Gastroesophageal sphincter (tissue), 3 donors: ENCODE data around the gene WDR82.

ENCODE experiments used
- EP300 ChIP-seq: sonication (generic); formaldehyde crosslinking; IDR thresholded peaks from one replicate; pipeline ENCODE4 v1.6.1; 2017; ENCODE audit warnings: antibody characterized with exemption, mild to moderate bottlenecking
- POLR2A ChIP-seq, 2 donors: fragments of 450-650 bp; IDR thresholded peaks; one replicate each; pipeline ENCODE4 v1.6.1; 2017; ENCODE audit warnings: antibody characterized with exemption in 2 of 2, mild to moderate bottlenecking in 2 of 2, moderate library complexity in 1 of 2
- POLR2AphosphoS5 ChIP-seq: sonication (generic); formaldehyde crosslinking; IDR thresholded peaks from one replicate; pipeline ENCODE4 v1.6.1; 2017; ENCODE audit warnings: antibody characterized with exemption
- TF ChIP-seq, protein P1 (sequence below), 4 experiments: fragments of 200-600 bp in 2 of 4; fragments of 450-650 bp in 2 of 4; sonication (generic) in 1 of 4; IDR thresholded peaks; one replicate each; pipeline ENCODE4 v1.5.1; 2017 to 2019; ENCODE audit warnings: antibody characterized with exemption in 4 of 4, mild to moderate bottlenecking in 2 of 4, moderate library complexity in 2 of 4

- TF ChIP-seq, protein P1, sequence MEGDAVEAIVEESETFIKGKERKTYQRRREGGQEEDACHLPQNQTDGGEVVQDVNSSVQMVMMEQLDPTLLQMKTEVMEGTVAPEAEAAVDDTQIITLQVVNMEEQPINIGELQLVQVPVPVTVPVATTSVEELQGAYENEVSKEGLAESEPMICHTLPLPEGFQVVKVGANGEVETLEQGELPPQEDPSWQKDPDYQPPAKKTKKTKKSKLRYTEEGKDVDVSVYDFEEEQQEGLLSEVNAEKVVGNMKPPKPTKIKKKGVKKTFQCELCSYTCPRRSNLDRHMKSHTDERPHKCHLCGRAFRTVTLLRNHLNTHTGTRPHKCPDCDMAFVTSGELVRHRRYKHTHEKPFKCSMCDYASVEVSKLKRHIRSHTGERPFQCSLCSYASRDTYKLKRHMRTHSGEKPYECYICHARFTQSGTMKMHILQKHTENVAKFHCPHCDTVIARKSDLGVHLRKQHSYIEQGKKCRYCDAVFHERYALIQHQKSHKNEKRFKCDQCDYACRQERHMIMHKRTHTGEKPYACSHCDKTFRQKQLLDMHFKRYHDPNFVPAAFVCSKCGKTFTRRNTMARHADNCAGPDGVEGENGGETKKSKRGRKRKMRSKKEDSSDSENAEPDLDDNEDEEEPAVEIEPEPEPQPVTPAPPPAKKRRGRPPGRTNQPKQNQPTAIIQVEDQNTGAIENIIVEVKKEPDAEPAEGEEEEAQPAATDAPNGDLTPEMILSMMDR (IDR thresholded peaks at IDR 0.05) = no peak
- no peak for TF ChIP-seq POLR2A (IDR thresholded peaks at IDR 0.05)
- TF ChIP-seq POLR2AphosphoS5 = no peak
- no peak for TF ChIP-seq EP300
Measured at GRCh38 chr3:52240059-52240885, 38.2 kb downstream of the WDR82 start.
